Nephron (organoid): ENCODE data around the gene FAM9A.

Source experiments
- H3K27ac Mint-ChIP-seq, 3 experiments: 2 replicates each; pipeline ENCODE4 v1.8.0; 2020; ENCODE audit warnings: mixed read lengths in 3 of 3, mild to moderate bottlenecking in 2 of 3, moderate library complexity in 1 of 3
- H3K27me3 Mint-ChIP-seq: 2 replicates; pipeline ENCODE4 v1.8.0; 2021; ENCODE audit warnings: low read depth, mild to moderate bottlenecking, moderate library complexity, mixed read lengths
- H3K36me3 Mint-ChIP-seq: 2 replicates; pipeline ENCODE4 v1.8.0; 2020; ENCODE audit warnings: low read depth, mixed read lengths
- H3K4me1 Mint-ChIP-seq: 2 replicates; pipeline ENCODE4 v1.8.0; 2020; ENCODE audit warnings: mixed read lengths
- H3K4me3 Mint-ChIP-seq, 3 experiments: 2 replicates each; pipeline ENCODE4 v1.8.0; 2020; ENCODE audit warnings: mild to moderate bottlenecking in 3 of 3, mixed read lengths in 3 of 3, moderate library complexity in 2 of 3
- H3K9me3 Mint-ChIP-seq: 2 replicates; pipeline ENCODE4 v1.8.0; 2020; ENCODE audit warnings: mixed read lengths
- TF ChIP-seq, protein P1 (sequence below), 3 experiments: fragments of 200-600 bp; sonication (generic); IDR thresholded peaks; one replicate each; pipeline ENCODE4 v1.5.0; 2021; ENCODE audit warnings: antibody characterized with exemption in 3 of 3; ENCODE audit not compliant: unreplicated experiment in 3 of 3

FAM9A gene

GRCh38 chrX:8834392-8834791 is 33.2 kb upstream of the FAM9A start:
- TF ChIP-seq, protein P1, sequence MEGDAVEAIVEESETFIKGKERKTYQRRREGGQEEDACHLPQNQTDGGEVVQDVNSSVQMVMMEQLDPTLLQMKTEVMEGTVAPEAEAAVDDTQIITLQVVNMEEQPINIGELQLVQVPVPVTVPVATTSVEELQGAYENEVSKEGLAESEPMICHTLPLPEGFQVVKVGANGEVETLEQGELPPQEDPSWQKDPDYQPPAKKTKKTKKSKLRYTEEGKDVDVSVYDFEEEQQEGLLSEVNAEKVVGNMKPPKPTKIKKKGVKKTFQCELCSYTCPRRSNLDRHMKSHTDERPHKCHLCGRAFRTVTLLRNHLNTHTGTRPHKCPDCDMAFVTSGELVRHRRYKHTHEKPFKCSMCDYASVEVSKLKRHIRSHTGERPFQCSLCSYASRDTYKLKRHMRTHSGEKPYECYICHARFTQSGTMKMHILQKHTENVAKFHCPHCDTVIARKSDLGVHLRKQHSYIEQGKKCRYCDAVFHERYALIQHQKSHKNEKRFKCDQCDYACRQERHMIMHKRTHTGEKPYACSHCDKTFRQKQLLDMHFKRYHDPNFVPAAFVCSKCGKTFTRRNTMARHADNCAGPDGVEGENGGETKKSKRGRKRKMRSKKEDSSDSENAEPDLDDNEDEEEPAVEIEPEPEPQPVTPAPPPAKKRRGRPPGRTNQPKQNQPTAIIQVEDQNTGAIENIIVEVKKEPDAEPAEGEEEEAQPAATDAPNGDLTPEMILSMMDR (IDR thresholded peaks at IDR 0.05; ENCODE audit: unreplicated experiment in 3 of 3) = no peak

DNA sequence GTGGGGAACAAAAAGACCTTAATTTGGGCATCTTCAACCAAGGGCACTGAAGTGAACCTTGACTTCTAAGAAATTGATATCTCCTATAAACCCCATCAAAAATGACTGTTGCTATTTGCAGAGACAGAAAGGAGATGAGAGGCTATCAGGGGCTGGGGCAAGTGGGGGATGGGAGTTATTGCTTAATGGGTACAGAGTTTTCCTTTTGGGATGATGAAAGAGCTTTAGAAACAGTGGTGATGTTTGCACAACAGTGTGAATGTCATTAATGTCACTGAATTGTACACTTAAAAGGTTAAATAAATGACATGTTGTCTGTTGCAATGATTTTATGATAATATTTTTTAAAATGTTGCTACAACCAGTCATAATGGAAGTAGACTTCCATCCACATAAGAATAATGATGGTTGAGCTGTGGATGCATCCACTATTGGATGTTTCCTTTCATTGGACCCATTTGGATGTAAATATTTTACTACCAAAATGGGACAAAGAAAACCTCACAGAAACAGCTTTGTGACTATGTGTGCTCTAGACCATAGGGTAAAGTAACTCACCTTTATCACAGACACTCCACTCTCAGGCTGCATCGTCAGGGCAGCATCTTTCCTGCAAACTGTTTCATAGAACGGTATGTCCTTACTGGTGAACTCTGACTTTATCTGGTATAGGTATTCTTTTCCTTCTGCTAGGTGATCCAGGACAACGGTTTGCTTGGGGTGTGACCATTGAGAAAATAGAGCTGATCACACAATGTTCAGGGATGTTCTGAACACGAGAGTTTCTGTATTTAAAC is 31.6 kb upstream of the FAM9A start:
- no peaks in the 10 kb centered on the region for H3K4me1 Mint-ChIP-seq
- no peak overlapping the region for H3K4me3 Mint-ChIP-seq
- TF ChIP-seq, protein P1 (IDR thresholded peaks at IDR 0.05; ENCODE audit: unreplicated experiment in 3 of 3) = no peak
- no peaks in the 10 kb centered on the region for H3K36me3 Mint-ChIP-seq
- H3K27ac Mint-ChIP-seq = no peak overlapping the region
- peaks cover 4% of the 10 kb centered on the region for H3K9me3 Mint-ChIP-seq
- peaks cover 8% of the 10 kb centered on the region for H3K27me3 Mint-ChIP-seq

More at GRCh38 chrX:8834392-8834791, 33.2 kb upstream of the FAM9A start:
- H3K36me3 Mint-ChIP-seq = no peaks in the 10 kb centered on the region
- no peak overlapping the region for H3K4me3 Mint-ChIP-seq
- H3K27ac Mint-ChIP-seq = no peak overlapping the region
- H3K27me3 Mint-ChIP-seq = peaks cover 6% of the 10 kb centered on the region
- H3K9me3 Mint-ChIP-seq = peaks cover 4% of the 10 kb centered on the region
- H3K4me1 Mint-ChIP-seq = no peaks in the 10 kb centered on the region

DNA sequence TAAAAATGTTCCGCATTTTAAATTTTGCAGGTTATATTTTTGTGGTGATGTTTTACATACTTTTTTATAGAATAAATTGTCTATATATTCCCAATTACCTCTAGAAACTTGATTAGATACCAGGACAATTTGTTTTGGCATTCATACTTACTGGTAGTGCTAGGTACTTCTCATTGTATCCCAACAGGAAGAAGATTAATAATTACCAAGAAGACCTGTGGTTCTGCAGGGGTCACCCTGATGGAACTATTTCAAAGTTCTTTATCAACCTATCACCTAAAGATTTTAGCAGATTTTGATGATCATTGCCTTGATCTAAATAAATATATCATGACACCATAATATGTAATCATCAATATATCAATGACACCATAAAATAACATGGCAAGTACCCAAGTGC is 22.5 kb upstream of the FAM9A start:
- Mint-ChIP-seq H3K4me3 (no peak overlapping the region), H3K36me3 (no peaks in the 10 kb centered on the region), H3K27ac (no peak overlapping the region), H3K27me3 (no peaks in the 10 kb centered on the region), H3K4me1 (no peaks in the 10 kb centered on the region), H3K9me3 (no peaks in the 10 kb centered on the region)
- TF ChIP-seq, protein P1 (IDR thresholded peaks at IDR 0.05; ENCODE audit: unreplicated experiment in 3 of 3) = no peak

DNA sequence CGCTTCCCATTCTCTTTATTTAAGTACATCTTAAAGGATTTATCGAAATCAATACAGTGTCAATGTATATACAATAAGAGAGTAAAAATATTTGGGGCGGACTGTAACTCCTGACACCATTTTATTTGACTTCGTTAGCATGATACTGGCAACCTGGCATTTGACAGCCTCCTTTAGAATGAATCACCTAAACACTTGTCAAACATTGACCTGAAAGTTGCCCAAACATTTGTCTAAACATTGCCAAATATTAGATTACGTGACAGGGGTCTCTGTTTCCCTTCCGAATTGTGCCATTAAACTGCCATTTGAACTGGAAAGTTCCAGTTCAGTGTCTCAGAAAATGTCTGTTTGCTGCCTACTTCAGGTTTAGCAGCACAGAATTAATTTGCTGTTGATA is 20.8 kb upstream of the FAM9A start:
- Mint-ChIP-seq H3K4me1 (no peaks in the 10 kb centered on the region), H3K4me3 (no peak overlapping the region), H3K36me3 (no peaks in the 10 kb centered on the region), H3K9me3 (no peaks in the 10 kb centered on the region), H3K27me3 (no peaks in the 10 kb centered on the region), H3K27ac (no peak overlapping the region)
- TF ChIP-seq, protein P1 (IDR thresholded peaks at IDR 0.05; ENCODE audit: unreplicated experiment in 3 of 3) = no peak

GRCh38 chrX:8820910-8821527 is 19.8 kb upstream of the FAM9A start:
- no peak overlapping the region for H3K4me3 Mint-ChIP-seq
- H3K27me3 Mint-ChIP-seq = no peaks in the 10 kb centered on the region
- no peak overlapping the region for H3K27ac Mint-ChIP-seq
- H3K9me3 Mint-ChIP-seq = no peaks in the 10 kb centered on the region
- TF ChIP-seq, protein P1 (IDR thresholded peaks at IDR 0.05; ENCODE audit: unreplicated experiment in 3 of 3) = peak in 1 of 3 experiments; percentile 12
- H3K4me1 Mint-ChIP-seq = no peaks in the 10 kb centered on the region
- H3K36me3 Mint-ChIP-seq = no peaks in the 10 kb centered on the region
